ENCODE measurements around the gene VAMP8.

DNA sequence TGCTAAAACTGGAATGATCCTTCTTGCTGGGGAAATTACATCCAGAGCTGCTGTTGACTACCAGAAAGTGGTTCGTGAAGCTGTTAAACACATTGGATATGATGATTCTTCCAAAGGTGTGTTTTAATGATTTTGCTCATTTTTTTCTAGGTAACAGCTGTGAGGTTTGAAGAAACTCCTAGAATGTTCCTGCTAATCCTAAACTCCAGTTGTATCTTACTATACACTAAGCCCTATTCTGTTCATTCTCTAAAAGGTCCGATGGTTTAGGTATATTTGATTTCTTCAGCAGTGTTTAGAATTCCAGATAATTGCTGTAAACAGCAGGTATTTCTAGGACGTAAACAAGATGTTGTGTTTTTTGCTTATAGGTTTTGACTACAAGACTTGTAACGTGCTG lies 36.1 kb upstream of the VAMP8 start:
- TF ChIP-seq, protein P1, sequence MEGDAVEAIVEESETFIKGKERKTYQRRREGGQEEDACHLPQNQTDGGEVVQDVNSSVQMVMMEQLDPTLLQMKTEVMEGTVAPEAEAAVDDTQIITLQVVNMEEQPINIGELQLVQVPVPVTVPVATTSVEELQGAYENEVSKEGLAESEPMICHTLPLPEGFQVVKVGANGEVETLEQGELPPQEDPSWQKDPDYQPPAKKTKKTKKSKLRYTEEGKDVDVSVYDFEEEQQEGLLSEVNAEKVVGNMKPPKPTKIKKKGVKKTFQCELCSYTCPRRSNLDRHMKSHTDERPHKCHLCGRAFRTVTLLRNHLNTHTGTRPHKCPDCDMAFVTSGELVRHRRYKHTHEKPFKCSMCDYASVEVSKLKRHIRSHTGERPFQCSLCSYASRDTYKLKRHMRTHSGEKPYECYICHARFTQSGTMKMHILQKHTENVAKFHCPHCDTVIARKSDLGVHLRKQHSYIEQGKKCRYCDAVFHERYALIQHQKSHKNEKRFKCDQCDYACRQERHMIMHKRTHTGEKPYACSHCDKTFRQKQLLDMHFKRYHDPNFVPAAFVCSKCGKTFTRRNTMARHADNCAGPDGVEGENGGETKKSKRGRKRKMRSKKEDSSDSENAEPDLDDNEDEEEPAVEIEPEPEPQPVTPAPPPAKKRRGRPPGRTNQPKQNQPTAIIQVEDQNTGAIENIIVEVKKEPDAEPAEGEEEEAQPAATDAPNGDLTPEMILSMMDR (IDR thresholded peaks at IDR 0.05): no peak
- TF ChIP-seq POLR2A (IDR thresholded peaks at IDR 0.05): no peak
- TF ChIP-seq EP300 (IDR thresholded peaks at IDR 0.05): no peak
